GF-D8 (cell line): Measurements from ENCODE around the gene CHRD.

Experiments
- DNase-seq: peaks from one replicate; lab custom pipeline; 2025; lab: John Stamatoyannopoulos, UW

The CHRD gene

DNA sequence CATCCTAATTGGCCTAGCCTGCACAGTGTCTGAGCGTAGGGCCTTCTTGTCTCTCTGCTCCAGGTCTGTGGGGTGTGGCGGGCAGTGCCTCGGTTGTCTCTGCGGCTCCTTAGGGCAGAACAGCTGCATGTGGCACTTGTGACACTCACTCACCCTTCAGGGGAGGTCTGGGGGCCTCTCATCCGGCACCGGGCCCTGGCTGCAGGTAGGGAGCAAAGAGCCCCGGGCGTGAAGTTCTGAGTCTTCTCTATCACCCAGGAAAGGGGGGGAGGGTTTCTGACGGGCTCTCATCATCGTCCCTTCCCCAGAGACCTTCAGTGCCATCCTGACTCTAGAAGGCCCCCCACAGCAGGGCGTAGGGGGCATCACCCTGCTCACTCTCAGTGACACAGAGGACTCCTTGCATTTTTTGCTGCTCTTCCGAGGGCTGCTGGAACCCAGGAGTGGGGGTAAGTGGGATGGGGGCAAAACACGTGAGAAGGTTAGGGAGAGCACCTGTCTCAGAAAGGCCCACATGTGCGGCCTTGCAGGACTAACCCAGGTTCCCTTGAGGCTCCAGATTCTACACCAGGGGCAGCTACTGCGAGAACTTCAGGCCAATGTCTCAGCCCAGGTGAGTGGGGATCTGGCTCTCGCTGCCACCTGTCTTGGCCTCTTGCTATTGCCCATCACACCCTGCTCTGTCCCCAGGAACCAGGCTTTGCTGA is 2.6 kb downstream of the CHRD start:
- DNase-seq = no peak

DNA sequence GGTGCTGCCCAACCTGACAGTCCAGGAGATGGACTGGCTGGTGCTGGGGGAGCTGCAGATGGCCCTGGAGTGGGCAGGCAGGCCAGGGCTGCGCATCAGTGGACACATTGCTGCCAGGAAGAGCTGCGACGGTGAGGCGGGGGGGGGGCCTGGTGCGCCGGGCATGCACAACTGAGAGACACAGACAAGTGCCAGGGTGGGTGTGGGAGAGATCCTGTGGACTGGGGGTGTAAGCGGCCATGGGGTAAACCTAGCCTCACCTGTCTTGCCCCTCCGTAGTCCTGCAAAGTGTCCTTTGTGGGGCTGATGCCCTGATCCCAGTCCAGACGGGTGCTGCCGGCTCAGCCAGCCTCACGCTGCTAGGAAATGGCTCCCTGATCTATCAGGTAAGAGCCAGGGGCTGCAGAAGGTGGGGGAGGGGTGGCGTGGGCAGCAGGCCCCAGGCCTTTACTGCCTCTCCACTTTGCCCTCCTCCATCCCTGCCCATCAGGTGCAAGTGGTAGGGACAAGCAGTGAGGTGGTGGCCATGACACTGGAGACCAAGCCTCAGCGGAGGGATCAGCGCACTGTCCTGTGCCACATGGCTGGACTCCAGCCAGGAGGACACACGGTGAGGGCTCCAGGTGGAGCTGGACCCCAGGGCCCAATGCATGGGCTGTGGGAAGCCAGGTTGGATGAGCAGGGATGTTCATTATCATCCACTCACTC is 3.3 kb downstream of the CHRD start:
- no peak for DNase-seq

DNA sequence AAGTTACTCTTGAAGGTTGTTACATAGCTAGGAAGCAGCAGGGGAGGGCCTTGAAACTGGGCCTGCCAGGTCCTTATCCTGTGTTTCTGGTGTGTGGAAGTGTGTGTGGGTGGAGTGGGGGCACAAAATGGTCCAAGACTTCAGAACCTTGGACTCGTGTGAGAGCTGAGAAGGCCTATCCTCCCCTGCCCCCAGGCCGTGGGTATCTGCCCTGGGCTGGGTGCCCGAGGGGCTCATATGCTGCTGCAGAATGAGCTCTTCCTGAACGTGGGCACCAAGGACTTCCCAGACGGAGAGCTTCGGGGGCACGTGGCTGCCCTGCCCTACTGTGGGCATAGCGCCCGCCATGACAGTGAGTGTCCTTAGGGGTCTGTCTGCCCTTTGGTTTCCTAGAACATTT is 4.5 kb downstream of the CHRD start:
- DNase-seq = no peak

DNA sequence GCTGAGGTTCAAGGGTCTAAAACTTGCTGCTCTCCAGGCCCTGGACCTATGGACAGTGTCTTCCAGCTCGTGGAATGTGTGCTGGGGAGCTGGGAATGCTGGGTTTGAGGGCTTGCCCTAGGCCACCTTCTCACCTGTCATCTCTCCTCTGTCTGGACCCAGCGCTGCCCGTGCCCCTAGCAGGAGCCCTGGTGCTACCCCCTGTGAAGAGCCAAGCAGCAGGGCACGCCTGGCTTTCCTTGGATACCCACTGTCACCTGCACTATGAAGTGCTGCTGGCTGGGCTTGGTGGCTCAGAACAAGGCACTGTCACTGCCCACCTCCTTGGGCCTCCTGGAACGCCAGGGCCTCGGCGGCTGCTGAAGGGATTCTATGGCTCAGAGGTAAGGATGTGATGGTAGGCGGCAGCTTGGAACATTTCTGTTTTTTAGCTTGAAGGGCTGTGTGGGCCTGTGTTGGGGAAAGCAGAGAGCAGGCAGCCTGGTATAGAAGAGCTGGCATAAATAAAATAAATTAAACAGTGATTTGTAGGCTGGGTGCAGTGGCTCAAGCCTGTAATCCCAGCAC is 5.1 kb downstream of the CHRD start:
- DNase-seq = no peak

DNA sequence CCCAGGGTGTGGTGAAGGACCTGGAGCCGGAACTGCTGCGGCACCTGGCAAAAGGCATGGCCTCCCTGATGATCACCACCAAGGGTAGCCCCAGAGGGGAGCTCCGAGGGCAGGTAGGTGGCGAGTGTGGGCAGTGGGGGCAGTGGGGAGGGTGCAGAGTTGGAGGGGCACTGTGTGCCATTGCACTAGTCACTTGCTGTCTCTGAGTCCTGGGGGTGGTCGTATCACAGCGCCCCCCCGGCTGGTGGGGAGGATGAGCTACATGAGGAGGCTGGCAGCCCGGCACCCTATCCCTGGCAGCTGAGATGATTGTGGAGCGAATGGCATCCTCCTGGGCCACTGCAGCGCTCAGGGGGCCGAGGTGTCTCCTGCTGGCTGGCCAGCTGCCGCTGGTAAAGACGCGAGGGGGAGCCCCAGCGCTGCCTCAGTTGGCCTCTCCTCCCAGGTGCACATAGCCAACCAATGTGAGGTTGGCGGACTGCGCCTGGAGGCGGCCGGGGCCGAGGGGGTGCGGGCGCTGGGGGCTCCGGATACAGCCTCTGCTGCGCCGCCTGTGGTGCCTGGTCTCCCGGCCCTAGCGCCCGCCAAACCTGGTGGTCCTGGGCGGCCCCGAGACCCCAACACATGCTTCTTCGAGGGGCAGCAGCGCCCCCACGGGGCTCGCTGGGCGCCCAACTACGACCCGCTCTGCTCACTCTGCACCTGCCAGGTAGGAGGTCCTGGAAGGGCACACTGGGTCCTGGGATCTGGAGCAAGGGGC is 6.4 kb downstream of the CHRD start:
- DNase-seq = no peak

DNA sequence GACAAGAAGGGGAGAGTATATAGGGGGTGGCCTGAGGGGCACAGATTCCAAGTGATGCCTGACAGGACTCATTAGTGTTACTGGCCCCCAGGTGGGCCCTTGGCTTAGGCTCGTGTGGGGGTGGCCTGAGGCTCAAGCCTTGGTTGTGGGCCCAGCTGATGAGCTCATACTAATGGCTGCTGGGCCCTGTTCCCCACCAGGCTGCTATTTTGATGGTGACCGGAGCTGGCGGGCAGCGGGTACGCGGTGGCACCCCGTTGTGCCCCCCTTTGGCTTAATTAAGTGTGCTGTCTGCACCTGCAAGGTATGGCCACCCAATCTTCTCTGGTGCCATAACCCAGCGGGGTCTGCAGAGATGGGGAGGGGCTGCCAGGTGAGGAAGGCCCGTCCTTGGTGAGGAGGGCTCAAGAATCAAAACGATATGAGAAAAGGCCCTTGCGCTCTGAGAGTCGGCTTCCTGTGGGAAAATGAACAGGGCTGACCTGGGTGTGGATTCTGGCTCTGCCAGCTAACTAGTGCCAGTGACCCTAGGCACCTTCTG is 7.4 kb downstream of the CHRD start:
- no peak for DNase-seq

DNA sequence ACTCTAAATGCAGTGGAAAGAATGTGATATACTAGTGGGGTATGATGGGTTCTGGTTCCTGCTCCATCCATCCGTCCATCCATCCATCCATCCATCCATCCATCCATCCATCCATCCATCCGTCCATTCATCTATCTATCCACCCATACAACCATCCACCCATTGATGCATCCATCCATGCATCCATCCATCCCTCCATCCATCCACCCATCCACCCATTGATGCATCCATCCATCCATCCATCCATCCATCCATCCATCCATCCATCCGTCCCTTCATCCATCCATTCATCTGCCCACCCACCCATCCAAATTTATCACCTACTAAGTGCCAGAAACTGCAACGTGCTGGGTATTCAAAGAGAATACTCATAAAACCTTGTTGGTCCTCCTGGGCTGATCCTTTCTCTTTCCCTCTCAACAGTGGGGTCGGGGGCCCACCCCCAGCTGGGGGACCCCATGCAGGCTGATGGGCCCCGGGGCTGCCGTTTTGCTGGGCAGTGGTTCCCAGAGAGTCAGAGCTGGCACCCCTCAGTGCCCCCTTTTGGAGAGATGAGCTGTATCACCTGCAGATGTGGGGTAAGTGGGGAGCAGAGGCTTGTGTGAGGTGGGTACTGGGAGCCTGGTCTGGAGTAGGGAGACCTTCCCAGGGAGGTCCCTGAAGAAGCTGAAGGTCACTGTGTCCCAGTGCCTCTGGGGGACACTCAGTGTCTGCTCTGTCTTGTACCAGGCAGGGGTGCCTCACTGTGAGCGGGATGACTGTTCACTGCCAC is 8.5 kb downstream of the CHRD start:
- no peak for DNase-seq

DNA sequence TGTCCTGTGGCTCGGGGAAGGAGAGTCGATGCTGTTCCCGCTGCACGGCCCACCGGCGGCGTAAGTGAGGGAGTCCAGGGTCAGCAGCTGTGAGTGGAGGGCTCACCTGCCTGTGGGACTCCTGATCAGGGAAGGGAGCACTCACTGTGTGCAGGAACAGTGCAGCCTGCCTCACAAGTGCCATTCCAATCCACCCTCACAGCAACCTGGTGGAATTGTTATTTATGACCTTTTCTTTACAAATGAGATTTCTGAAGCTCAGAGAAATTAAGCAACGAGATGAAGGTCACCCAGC is 9.0 kb downstream of the CHRD start:
- no peak for DNase-seq

DNA sequence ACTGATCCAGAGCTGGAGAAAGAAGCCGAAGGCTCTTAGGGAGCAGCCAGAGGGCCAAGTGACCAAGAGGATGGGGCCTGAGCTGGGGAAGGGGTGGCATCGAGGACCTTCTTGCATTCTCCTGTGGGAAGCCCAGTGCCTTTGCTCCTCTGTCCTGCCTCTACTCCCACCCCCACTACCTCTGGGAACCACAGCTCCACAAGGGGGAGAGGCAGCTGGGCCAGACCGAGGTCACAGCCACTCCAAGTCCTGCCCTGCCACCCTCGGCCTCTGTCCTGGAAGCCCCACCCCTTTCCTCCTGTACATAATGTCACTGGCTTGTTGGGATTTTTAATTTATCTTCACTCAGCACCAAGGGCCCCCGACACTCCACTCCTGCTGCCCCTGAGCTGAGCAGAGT is 9.5 kb downstream of the CHRD start:
- no peak for DNase-seq

DNA sequence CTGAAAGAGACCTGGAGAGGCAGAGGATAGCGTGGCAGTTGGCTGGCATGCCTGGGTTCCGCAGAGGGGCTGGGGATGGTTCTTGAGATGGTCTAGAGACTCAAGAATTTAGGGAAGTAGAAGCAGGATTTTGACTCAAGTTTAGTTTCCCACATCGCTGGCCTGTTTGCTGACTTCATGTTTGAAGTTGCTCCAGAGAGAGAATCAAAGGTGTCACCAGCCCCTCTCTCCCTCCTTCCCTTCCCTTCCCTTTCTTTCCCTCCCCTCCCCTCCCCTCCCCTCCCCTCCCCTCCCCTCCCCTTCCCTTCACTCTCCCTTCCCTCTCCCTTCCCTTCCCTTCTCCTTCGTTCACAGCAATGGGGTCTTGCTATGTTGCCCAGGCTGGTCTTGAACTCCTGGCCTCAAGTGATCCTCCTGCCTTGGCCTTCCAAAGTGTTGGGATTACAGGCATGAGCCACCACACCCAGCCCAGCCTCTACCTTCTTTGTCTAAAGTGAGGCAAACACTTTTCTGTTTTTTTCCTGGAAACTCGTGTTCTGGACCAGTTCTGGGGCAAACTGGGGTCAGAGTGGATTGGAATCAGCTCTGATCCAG is 10.2 kb downstream of the CHRD start:
- no peak for DNase-seq

DNA sequence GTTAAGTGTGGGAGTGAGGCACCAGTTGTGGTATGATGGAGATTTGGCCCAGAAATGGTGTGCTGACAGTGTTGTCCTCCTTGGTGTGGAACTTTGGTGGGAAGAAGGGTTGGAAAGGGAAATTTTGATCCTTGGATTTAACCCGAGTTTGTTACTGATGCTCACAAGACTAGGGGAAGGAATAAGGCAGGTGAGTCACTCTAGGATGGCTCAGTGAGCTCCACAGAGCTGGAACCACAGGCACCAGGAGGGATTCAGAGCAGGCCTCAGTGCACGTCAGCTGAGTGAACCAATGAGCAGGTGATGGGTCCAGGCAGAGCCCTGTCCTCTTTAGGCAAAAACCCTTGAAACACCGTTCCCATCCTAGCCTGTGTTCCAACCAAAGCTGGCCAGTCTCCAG is 11.4 kb downstream of the CHRD start:
- DNase-seq = no peak

DNA sequence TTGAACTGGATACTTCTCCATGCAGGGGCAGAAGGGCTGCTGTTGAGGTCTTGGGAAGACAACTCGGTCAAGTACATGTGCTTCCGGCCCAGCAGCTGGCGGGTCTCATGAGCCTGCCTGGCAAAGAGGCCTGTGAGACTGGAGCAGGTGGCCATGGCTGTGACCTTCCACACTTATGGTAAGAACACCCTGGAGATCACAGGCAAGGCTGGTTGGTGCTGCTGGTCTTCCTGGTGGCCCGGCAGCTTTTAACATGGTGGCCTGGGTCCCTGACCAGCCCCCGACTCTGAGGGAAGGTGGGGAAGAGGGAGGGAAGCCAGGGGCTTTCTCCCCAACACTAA is 15.4 kb downstream of the CHRD start:
- DNase-seq = no peak

DNA sequence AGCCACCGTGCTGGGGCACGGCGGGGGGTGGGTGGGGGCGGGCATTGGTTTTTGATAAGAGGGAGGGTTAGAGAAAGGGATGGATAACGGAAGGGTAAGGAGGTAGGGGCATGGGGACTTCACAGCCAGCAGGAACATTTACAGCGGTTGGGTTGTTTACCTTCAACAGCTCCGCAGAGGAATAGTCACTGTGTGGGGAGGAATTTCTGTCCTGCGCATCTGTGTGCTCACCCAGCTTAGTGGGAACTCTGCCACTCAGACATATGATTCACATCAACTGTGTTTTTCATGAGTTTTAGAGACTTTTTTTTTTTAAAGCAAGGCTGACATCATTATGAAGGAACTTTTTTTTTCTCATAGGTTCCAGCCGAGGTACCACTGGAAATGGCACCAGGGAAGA is 19.6 kb downstream of the CHRD start:
- no peak for DNase-seq

DNA sequence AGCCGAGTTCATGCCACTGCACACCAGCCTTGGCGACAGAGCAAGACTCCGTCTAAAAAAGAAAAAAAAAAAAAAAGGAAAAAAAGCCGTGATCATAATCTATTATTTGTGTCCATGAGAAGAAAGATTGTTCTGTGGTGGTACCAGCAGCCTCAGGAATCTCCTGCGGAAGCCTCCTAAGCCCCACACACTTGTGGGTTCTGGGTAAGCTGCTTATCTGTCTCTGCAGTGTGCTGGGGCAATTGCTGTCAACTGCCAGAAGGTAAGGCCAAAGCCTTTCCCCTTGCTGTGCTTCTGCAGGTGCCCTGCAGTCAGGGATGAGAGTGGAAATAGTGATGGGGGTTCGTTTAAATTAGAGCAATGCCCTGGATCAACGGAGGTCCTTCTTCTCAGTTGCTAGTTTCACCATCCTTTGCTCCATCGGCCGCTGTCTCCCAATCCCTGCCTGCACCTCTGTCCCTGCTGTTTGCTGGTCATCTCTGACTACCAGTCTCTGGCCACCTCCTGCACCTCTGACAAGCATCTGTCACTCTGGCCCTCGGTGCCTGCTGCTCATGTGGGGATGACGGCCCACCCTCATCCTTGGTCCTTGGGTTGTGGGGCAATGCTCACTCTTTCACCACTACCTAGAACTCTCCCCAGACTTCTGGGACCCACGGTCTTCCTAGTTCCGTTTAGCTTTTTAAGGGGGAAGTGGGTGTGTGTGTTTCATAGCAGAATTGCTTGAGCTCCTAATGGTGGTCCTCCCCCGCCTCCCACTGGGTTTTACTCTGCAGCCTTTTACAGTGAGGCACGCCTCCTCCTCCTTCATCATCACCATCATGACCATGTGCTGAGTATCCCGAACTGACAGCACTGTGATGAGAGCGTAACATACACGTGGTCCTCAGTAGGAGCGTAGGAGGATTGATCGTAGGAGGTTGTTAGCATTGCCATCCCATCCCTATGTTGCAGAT is 25.5 kb downstream of the CHRD start:
- DNase-seq = no peak

DNA sequence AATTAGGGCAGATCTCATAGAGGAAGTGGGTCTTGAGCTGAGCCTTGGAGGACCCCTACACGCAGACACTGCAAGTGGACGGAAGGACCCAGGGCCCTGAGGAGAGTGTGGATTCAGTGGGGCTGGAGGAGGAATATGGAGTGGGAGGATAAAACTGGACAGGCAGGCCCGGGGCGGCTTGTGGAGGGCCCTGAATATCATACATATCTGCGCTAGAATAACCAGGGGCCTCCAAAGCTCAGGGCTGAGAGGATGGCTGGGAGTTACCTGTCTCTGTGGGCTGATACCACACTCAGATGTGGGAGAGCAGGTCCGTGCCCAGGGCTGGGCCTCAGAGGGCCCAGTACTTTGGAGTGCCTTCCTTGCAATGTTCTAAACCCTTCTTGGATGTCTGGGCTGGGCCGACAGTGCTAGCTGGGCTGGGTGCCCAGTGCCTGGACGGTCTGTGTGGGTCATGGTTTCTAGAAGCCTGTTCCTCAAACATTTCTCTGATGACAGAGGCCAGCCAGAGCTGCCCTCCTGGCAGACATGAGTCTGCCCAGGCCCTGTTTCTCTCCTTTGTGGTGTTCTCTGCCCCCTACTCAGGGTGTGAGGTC is 29.6 kb downstream of the CHRD start:
- no peak for DNase-seq

DNA sequence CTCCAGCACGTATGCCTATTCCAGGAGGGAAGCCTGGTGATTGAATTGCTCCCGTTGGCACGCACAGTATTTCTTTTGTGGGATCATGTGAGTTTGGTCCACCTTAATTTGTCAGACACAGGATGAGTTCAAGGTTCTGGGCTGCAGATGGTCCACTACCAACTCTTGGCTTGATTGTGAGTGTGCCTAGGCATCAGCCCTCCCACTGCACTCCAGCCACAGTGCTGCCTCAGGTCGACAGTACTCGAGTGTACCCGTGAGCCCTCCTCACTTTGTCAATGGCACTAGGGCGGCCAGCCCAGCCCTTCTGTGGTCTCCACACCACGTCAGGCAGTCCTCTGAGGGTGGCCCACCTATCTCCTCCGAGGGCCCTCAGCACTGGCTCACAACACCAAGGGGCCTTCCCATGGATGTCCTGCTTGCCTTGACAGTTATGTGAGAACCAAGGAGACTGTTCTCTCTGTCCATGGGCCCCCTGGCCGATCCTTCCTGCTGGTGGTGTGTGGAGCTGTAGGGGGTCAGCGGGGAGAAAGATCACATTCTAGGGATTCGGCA is 30.2 kb downstream of the CHRD start:
- no peak for DNase-seq

DNA sequence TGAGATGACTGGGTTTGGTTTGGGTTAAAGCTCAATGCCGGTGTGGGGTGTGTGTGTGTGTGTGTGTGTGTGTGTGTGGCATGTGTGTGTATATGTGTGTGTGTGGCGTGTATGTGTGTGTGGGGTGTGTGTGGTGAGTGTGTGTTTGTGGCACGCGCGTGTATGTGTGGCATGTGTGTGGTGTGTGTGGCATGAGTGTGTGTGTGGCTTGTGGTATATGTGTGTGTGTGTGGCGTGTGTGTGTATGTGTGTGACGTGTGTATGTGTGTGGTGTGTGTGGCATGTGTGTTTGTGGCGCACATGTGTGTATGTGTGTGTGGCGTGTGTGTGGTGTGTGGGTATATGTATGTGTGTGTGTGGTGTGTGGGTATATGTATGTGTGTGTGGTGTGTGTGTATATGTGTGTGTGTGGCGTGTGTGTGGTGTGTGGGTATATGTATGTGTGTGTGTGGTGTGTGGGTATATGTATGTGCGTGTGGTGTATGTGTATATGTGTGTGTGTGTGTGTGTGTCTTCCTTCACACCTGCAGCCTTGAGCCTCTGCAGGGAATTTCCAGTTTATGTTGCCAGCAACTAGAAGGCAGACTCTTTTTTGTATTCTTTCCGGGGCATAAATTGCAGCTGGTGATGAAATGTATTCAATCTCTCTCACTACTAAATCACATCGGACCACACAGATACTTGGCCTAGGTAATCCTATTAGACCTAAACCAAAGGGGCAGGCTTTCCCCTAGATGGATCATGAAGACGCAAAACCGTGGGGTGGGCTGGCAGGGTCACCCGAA is 34.8 kb downstream of the CHRD start:
- no peak for DNase-seq

DNA sequence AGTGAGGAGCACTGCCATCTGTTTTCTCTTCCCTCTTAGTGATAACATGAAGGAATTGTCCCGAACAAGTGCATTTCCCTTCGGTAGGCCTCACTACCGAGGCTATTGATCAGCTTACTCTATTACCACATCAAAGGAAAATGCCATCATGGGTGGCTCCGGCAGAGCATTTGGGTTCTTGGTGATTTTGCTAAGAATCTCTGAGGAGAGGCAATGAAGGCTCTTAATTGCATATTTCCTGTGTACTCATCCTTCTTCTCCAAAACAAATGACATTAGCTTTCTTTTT is 35.3 kb downstream of the CHRD start:
- DNase-seq = no peak

DNA sequence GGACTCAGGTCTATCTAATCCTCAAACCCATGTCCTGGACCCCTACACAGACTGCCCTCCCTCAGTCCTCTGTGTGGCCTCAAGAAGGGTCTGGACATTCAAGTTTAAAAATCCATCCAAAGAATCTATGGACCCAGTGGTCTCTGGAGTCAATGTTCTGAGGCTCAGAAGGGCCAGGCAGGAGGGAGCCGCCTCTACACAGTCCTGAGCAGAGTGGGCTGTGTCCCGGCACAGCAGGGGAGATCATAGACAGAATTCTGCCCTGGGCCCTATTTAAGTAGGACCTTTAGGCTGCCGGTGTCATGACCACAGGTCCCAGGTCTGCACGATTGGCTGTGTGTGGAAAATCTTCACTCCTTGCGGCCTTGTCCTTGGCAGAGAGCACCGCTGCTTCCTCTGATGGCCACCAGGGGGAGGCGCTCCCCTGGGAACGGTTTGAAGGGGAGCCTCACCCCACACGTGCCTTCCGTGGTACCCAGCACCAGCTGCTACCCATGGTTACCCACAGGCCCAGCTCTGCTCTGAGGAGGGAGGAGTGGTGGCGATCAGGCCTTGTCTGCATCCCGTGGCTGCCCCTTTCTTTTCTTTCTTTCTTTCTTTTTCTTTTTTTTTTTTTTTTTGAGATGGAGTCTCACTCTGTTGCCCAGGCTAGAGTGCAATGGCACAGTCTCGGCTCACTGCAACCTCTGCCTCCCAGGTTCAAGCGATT is 37.9 kb downstream of the CHRD start:
- peak; percentile 9 for DNase-seq
